GM19238 (cell line): ENCODE data around the gene ARMC3.

Source experiments
- DNase-seq: peaks from one replicate; pipeline ENCODE4 v3.0.0; 2011; ENCODE audit warnings: low spot score; ENCODE audit not compliant: insufficient read length

Gene ARMC3

DNA sequence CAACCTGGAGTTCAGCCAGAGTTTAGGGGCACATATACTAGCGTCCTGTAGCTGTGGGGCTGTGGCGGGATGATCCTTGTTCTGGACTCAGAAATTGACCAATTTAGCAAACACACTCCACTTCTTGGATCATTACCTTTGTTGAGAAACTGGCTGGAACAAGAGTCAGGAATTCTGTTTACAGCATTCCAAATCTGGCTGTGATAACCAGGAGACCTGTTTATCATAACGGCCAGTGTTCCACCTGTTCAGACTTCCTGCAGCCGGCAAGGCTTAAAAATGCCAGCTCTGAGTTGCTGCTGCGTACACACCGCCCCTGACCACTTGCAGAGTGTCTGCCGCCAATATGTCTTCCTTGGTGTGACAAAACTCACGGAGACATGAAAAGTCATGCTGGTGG is 64.8 kb downstream of the ARMC3 start:
- no peak for DNase-seq

DNA sequence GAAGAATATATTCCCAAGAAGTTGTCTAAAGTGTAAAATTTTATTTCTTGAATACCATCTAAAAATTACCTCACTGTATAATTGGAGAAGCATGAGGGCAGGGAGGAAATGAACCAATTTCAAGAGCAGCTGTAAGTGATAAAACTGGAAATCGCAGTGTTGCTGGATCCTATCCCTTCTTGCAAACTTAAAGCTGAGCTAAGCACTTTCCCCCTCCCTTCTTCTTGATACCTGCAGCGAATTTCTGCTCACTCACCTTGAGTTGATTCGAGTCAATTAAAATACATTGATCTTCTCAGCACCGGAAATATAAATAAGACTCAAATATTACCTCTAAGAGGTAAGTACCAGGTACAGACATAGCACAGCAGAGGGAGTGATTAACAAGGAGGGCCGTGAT is 65.5 kb downstream of the ARMC3 start:
- DNase-seq, result no peak

- no peak for DNase-seq
These were observed 69.2 kb downstream of the ARMC3 start for GRCh38 chr10:22997096-22997495.

GRCh38 chr10:22998091-22998490 is 70.2 kb downstream of the ARMC3 start:
- DNase-seq, result no peak

- no peak for DNase-seq
These were observed 72.1 kb downstream of the ARMC3 start for GRCh38 chr10:22999942-23000341.

- no peak for DNase-seq
These were observed 74.2 kb downstream of the ARMC3 start for GRCh38 chr10:23001901-23002516.

DNA sequence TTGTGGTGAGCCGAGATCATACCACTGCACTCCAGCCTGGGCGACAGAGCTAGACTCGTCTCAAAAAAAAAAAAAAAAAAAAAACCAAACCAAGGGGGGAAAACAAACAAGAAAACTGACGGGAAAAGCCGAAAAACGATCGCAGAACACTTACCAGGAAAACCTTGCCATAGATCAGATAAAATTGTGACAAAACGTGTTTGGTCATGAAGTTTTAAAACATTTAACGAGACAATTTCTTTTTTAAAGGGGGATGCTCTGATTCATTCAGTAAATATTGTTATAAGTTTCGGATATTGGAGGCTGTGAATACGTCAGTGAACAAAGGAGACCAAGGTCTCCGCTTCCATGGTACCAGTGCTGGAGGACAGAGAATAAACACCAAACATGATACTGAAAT is 77.3 kb downstream of the ARMC3 start:
- DNase-seq, result no peak

DNA sequence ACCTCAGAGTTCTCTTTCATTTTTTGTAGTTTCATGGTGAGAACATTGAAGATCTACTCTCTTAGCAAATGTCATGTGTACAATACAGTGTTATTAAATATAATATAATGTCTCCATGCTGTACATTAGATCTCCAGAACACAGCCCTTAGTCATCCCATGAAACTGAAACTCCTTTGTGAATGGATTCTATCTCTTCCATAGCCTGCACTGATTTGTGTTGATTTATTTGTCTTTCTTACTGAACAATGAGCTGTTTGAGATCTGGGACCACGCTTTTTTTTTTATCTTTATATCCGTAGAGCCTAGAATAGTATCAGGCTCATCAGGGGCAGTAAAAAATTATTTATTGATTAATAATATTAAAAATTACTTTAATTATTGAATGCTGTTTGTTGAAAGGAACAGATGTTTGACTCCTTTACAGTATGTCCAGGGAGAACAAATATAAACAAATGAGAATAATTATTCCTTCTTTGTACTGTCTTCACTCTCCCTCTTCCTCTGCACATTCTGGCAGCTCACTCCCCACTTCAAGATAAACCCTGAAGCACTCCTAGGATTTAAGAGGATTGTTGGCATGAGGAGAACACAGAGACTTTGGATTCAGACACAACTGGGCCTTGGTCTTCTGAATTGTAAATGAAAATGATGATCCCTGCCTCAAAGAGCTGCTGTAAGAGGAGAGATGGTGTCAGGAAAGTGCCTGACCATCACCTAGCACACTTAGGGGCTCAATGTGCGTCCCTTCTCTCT is 85.9 kb downstream of the ARMC3 start:
- no peak for DNase-seq

GRCh38 chr10:23015021-23015707 is 87.3 kb downstream of the ARMC3 start:
- peak; percentile 23 for DNase-seq

GRCh38 chr10:23016636-23017035 is 88.8 kb downstream of the ARMC3 start:
- no peak for DNase-seq

DNA sequence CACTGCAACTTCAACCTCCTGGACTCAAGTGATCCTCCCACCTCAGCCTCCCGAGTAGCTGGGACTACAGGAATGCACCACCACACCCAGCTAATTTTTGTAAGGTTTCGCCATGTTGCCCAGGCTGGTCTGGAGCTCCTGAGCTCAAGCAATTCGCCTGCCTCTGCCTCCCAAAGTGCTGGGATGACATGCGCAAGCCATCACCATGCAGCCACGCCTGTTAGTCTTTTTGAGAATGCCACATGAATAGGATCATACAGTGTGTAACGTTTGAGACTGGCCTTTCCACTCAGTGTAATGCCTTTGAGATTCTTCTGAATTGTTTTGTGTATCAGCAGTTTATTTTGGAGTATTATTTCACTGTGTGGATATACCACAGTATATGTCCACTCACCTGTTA is 91.8 kb downstream of the ARMC3 start:
- DNase-seq, result no peak

DNA sequence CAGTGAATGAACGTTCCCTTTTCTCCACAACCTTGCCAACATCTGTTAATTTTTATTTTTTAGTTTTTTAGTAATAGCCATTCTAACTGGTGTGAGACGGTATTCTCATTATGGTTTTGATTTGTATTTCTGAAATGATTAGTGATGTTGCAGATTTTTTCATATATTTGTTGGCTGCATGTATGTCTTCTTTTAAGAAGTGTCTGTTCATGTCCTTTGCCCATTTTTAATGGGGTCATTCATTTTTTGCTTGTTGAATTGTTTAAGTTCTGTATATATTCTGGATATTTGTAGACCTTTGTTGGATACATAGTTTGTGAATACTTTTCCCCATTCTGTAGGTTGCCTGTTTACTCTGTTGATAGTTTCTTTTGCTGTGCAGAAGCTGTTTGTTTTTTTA is 93.6 kb downstream of the ARMC3 start:
- DNase-seq, result no peak

DNA sequence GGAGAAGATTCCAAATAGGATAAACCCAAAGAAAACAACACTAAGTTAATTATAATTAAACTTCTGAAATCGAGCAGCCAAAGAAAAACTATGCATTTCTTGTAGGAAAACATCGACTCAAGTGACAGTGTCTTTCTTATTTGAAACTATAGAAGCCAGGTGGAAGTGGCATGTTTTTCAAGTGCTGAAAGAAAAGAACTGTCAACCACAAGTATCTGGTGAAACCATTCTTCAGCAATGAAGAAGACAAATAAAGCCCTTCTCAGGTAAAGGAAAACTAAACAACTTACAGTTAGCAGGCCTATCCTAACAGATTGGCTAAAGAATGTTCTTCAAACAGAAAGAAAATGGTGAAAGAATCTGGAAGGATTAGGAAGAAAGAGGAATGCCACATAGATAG is 96.1 kb downstream of the ARMC3 start:
- DNase-seq, result no peak

- no peak for DNase-seq
These were observed 103.5 kb downstream of the ARMC3 start for GRCh38 chr10:23031318-23031717.

DNA sequence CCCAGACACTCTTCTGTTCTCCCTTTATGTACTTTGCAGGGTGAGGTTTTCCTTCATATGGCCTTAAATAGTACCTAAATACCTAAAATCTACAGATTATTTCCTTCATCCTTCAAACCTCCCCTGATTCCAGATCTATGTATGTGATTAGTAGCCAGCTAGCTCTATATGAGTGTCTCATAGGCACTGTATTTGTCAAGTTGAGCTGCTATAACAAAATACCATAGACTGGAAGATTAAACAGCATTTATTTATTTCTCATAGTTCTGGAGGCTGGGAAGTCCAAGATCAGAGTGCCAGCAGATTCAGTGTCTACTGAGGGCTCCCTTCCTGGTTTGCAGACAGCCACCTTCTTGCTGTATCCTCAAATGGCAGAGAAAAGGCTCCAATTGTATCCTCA is 106.9 kb downstream of the ARMC3 start:
- DNase-seq, result no peak

DNA sequence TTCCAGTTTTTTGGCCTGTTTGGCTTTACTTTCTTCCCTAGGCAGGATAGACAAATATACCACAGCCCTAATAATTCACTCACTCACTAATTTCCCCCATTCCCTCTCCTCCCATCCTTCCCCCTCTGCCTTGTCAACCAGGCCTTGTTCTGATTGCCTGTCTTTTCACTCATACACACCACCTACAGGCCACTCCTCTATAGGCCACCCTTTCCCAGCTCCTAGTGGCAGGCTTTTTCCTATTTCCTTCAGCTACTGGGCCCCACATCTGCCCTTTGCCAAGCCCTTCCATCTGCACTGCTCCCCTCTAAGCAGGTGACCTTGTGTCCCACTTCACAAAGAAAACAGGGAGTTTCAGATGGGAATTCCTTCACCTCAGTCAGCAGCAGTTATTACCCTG is 107.7 kb downstream of the ARMC3 start:
- no peak for DNase-seq

DNA sequence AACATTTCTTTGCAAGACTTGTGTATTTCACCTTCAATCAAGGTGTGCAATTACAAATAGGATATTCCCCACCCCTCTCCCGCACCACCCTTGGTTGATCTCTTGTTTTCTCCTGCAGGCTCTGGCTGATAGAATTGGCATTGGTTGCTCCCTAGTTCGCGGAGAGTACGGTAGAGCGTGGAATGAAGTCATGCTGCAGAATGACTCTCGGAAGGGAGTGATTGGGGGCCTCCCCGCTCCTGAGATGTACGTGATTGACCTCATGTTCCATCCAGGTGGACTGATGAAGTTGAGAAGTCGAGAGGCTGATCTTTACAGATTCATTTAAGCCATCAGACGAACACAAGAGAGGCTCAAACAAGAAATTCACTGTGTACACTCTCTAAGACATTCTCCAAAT is 109.3 kb downstream of the ARMC3 start:
- no peak for DNase-seq

DNA sequence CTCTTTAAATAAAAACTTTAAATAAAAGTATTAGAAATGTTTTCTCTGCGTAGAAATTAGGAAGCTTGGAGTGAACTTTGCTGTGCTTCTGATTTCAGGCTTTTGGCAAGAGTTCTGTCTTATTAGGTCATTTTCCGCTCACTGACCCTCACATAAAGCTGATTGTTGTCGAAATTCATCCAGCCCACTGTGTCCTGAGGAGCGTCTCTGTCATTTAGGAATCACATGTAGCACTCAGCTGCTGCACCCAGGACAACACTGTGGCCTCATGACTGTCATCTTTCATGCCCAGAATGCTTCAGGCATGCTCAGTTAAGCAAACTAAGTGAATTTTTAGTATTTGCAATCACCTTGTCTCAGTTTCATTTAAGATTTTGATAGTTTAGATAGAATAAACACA is 109.7 kb downstream of the ARMC3 start:
- no peak for DNase-seq

DNA sequence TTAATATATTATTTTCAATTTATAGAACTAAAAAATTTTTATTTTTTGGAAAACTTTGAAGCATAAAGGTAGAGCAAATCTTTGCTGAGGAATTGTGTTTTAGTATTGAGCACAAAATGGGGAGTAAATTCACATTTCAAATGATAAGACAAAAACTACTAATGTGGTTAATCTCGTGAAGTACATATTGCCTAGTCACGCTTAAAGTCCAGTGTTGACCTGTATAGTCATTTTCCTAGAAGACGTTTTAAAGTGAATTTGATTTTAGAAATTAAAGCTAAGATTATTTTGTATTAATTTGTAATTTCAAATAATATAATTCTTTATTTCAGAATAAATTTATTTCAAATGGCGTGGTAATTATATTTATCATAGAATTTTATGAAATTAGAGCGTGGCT is 110.3 kb downstream of the ARMC3 start:
- no peak for DNase-seq

GRCh38 chr10:23040002-23040401 is 112.1 kb downstream of the ARMC3 start:
- DNase-seq, result no peak

GRCh38 chr10:23046027-23046426 is 118.2 kb downstream of the ARMC3 start:
- DNase-seq, result no peak

GRCh38 chr10:23047201-23048050 is 119.6 kb downstream of the ARMC3 start:
- DNase-seq, result no peak
